ENCODE results near the gene ZNF428. TPM values are rescaled to one million over a fixed set of nuclear protein-coding genes. Genes with fewer than 3 reads are reported as not detected.

Gene ZNF428
- total RNA-seq = 17.7 and 21.6 TPM in 2 replicates

GRCh38 chr19:43619262-43620060 is at the start of gene ZNF428:
ZNF428 (minus strand) TSS chr19:43619629; CDS start chr19:43614304, 5,325 bp downstream.

DNA sequence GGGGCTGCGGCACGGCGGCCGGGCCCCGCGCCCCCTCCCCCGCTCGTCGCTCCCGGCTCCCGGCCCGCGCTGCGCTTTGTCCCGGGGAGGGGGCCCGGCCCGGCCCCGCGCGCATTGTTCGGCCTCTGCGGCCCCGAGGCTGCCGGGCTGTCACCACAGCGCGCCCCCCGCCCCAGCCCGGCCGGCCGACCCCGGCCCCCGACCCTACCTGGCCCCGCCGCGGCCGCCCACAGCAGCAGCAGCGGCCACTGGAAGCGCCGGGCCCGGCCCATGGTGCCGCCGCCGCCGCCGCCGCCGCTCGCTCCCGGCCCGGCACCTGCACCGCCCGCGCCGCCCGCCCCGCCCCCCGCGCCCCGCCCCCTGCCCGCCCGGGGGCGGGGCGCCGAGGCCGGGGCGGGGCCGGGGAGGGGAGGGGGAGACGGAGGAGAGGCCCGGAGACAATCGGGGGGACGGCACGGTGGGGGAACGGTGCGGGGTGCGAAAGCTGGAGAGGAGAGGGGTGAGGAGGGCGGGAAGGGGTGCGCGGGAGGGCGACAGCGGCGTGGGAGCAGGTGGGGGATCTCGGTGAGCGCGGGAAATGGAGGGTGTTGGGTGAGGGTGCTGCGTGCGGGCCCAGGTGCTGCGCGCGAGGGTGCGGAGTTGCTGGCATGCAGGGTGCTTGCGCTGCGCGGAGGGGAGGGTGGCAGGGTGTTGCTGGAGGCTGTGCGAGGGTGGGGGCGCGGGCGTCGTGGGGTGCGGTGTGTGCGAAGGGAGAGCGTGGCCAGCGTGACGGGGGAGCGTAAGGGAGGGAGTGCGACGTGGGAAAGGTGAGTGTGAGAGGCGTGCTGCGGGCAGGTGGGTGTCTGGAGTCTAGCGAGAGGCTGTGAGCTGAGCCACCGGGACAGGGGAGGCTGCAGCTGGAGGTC is 20.3 kb upstream of the ZNF428 start, which contains the start of gene CADM4:
Gene CADM4 (minus strand): TSS at position 332 of the 905 bp plus-strand sequence. CDS start 60 bp downstream, at position 272.

DNA sequence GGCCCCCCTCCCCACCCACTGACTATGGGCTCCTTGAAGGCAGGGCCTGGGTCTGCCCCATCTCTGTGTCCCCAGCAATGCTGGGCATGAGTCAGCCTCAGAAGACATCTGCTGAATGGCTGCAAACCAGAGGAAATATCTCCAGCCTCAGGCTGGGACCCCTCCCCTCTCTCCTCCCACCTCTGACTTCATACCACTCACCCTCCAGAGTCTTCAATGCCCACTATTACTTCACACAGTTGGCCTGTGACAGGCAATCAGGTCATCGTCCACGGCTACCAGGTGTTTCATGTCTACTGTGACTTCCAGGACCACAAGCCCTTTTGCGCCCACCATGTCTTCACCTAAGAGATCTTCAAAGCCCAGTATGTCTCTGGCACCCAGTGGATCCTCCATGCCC is 7.6 kb downstream of the ZNF428 start, which contains the start of gene SRRM5:
Gene SRRM5 (plus strand): TSS at position 301 of the 400 bp plus-strand sequence. CDS start 34 bp downstream, at position 335.

DNA sequence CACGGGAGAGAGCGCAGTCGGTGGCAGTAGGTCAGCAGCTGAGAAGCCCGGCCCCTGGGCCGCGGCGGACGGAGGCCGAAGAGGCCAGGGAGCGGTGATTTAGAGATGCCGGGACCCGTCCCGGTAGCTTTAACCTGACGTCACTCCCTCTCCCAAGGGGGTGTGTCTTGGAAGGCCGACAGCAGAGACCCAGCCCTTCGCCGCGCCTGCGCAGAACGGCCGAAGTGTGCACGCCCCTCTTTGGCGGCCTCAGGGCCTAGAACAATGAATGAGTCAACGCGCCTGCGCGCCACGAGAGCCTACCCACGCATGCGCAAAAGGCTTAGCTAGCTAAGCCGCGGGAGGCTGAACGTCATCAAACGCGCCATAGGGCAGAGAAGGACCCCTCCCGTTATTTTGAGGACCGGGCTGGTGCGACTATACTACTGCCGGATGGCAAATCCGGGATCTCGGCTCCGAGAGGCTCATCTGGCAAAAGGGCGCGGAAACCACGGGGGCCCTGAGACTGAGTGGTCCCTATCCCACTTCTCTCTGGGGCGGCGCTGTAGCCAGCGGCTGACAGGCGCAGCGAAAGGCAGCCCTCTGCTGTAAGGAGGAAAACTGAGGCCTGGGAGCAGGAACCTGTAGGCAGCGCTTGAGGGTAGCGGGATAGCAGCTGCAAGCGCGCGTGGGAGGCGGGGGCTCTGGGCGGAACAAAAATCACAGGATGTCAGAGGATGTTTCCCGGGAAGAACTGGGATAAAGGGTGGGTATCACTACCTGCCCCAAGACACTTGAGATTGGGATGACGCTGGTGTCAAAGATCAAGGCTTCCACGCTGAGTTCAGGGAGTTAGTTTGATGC is 23.2 kb downstream of the ZNF428 start, which contains the start of the genes IRGQ and ZNF576:
Gene IRGQ (minus strand): TSS at position 136 of the 843 bp plus-strand sequence. CDS start 796 bp downstream, outside the sequence.
Gene ZNF576 (plus strand): TSS at position 597 of the 843 bp plus-strand sequence. CDS start 514 bp downstream, outside the sequence.

GRCh38 chr19:43575156-43575950 is 44.1 kb downstream of the ZNF428 start, which contains the start of the genes PINLYP and XRCC1:
PINLYP (plus strand) TSS chr19:43575801; CDS start chr19:43577192, 1,391 bp downstream.
XRCC1 (minus strand) TSS chr19:43575527; CDS start chr19:43575458, 69 bp downstream.

Small RNAs within 50 kb of the gene (small RNA-seq; reads per million reads assigned to genes)
- gene RN7SL368P = not detected

Other genes starting within 250 kb of the ZNF428 start
- gene TEX101, start 204.7 kb downstream of the ZNF428 start, total RNA-seq = not detected in 2 replicates
- gene LYPD3, start 154.0 kb downstream of the ZNF428 start, total RNA-seq = 0.26 and 0.32 TPM in 2 replicates
- gene PHLDB3, start 114.9 kb downstream of the ZNF428 start, total RNA-seq = 7.1 and 8.3 TPM in 2 replicates
- 41.0 TPM in 2 replicates for gene ETHE1, start 92.4 kb downstream of the ZNF428 start, total RNA-seq
- 0.11 and 0.26 TPM in 2 replicates for gene ZNF575, start 86.4 kb downstream of the ZNF428 start, total RNA-seq
- 13.7 and 18.6 TPM in 2 replicates for gene XRCC1, start 44.1 kb downstream of the ZNF428 start, total RNA-seq
- gene PINLYP, start 43.8 kb downstream of the ZNF428 start, total RNA-seq = 1.8 and 3.8 TPM in 2 replicates
- gene IRGQ, start 23.5 kb downstream of the ZNF428 start, total RNA-seq = 18.3 and 19.3 TPM in 2 replicates
- gene ZNF576, start 23.0 kb downstream of the ZNF428 start, total RNA-seq = 7.1 and 9.1 TPM in 2 replicates
- not detected in 2 replicates for gene SRRM5, start 7.5 kb downstream of the ZNF428 start, total RNA-seq
- 0.26 and 0.43 TPM in 2 replicates for gene CADM4, start 20.2 kb upstream of the ZNF428 start, total RNA-seq
- gene PLAUR, start 50.5 kb upstream of the ZNF428 start, total RNA-seq = 36.2 and 38.2 TPM in 2 replicates
- not detected in 2 replicates for gene IRGC, start 96.4 kb upstream of the ZNF428 start, total RNA-seq
- gene SMG9, start 135.3 kb upstream of the ZNF428 start, total RNA-seq = 16.5 and 16.8 TPM in 2 replicates
- 3.9 and 6.1 TPM in 2 replicates for gene KCNN4, start 161.3 kb upstream of the ZNF428 start, total RNA-seq
- gene LYPD5, start 182.8 kb upstream of the ZNF428 start, total RNA-seq = 0.65 and 1.1 TPM in 2 replicates
- gene ZNF283, start 207.7 kb upstream of the ZNF428 start, total RNA-seq = 19.1 and 20.4 TPM in 2 replicates